GM12891 (cell line): ENCODE measurements around the gene ARHGAP6. TPM values are rescaled to one million over a fixed set of nuclear protein-coding genes. Genes with fewer than 3 reads are reported as not detected.

Source experiments
- DNase-seq: peaks from one replicate; pipeline ENCODE4 v3.0.0; 2011; ENCODE audit warnings: low spot score; ENCODE audit not compliant: insufficient read length
- FAIRE-seq: peaks from 2 replicates; lab custom pipeline; 2011; peaks lifted over from hg19 to GRCh38; lab: Jason Lieb, UNC
- PAX5 ChIP-seq: IDR thresholded peaks from 2 replicates; pipeline ENCODE4 v1.6.1; 2011; ENCODE audit warnings: low read length, moderate library complexity, mild to moderate bottlenecking; ENCODE audit not compliant: insufficient read depth, severe bottlenecking
- POLR2A ChIP-seq: IDR thresholded peaks from 2 replicates; pipeline ENCODE4 v1.6.1; 2011; ENCODE audit warnings: low read depth, low read length, control low read depth
- POLR2AphosphoS5 ChIP-seq: IDR thresholded peaks from 2 replicates; pipeline ENCODE4 v1.6.1; 2011; ENCODE audit warnings: low read depth, low read length, control low read depth
- POU2F2 ChIP-seq: IDR thresholded peaks from 2 replicates; pipeline ENCODE4 v1.6.1; 2011; ENCODE audit warnings: low read depth, mild to moderate bottlenecking, control low read depth, low read length, moderate library complexity
- SPI1 ChIP-seq: IDR thresholded peaks from 2 replicates; pipeline ENCODE4 v1.6.1; 2011; ENCODE audit warnings: low read depth, low read length, control low read depth
- TAF1 ChIP-seq: IDR thresholded peaks from 2 replicates; pipeline ENCODE4 v1.6.1; 2011; ENCODE audit warnings: low read depth, low read length, control low read depth
- polyA plus RNA-seq: library from polyadenylated mRNA; unstranded; fragments of >200 nt; gene quantifications from one replicate; pipeline ENCODE4 v1.2.1, GENCODE V29; 2012; ENCODE audit warnings: low read depth, missing spikeins, inconsistent platforms; ENCODE audit not compliant: missing spikeins

The ARHGAP6 gene, protein sequence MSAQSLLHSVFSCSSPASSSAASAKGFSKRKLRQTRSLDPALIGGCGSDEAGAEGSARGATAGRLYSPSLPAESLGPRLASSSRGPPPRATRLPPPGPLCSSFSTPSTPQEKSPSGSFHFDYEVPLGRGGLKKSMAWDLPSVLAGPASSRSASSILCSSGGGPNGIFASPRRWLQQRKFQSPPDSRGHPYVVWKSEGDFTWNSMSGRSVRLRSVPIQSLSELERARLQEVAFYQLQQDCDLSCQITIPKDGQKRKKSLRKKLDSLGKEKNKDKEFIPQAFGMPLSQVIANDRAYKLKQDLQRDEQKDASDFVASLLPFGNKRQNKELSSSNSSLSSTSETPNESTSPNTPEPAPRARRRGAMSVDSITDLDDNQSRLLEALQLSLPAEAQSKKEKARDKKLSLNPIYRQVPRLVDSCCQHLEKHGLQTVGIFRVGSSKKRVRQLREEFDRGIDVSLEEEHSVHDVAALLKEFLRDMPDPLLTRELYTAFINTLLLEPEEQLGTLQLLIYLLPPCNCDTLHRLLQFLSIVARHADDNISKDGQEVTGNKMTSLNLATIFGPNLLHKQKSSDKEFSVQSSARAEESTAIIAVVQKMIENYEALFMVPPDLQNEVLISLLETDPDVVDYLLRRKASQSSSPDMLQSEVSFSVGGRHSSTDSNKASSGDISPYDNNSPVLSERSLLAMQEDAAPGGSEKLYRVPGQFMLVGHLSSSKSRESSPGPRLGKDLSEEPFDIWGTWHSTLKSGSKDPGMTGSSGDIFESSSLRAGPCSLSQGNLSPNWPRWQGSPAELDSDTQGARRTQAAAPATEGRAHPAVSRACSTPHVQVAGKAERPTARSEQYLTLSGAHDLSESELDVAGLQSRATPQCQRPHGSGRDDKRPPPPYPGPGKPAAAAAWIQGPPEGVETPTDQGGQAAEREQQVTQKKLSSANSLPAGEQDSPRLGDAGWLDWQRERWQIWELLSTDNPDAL (N-terminal part only)
- polyA plus RNA-seq: 2.0 TPM

DNA sequence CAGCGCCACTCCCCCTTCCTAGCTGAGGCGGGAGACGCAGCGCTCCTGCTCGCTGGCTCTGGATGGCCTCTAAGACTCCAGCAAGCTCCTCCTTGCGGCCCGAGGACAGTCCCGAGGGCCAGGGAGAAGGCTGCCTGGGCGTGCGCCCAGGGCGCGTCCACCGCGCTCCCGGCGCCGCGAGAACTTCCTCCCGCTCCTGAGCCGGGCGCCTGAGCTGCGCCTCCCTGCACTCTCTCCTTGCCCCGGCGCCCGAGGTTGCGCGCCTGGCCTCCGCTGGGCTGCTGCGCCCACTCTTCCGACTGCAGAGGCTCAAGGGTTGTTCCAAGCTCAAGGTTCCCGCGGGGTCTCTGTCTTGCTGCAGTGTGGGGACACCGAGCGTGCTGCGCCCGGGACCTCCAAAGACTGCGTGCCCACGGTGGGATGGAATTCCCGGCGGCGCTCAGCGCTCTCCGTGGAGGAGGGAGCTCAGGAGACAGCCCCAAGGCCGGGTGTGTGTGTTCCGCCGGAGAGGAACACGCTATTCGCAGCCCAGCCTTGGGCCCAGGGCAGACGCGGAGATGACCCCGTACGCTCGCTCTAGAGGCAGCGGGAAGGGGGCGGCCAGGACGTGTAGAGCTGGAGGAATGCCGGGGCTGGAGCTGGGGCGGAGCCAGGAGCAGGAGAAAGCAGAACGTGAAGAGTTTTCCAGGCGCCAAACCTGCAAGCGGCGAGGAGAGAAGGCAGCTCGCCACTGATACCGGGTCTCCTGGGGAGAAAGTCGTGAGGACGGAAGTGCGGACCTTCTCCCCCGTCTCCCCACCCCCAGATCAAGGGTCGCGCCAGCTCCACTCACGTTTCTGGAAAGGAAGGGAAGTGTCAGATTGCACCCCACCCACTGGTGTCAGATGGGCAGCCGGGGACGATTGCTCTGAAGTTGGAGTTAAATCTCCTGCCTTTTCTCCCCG lies at the start of gene ARHGAP6:
TSS of gene ARHGAP6 (minus strand) at position 753 of the 944 bp plus-strand sequence. CDS start 1,092 bp downstream, outside the sequence.
- FAIRE-seq: no peak
- peak; percentile 6 for DNase-seq
- TF ChIP-seq POLR2AphosphoS5 (no peak), SPI1 (0 out of 2 replicates have a peak, but pooled peaks have one; percentile 7), PAX5 (no peak)

- FAIRE-seq (no peak), DNase-seq (no peak)
- TF ChIP-seq SPI1 (no peak), PAX5 (no peak), POLR2A (no peak), POU2F2 (no peak), TAF1 (no peak), POLR2AphosphoS5 (no peak)
Measured at GRCh38 chrX:11704725-11705495, 39.2 kb upstream of the ARHGAP6 start.

DNA sequence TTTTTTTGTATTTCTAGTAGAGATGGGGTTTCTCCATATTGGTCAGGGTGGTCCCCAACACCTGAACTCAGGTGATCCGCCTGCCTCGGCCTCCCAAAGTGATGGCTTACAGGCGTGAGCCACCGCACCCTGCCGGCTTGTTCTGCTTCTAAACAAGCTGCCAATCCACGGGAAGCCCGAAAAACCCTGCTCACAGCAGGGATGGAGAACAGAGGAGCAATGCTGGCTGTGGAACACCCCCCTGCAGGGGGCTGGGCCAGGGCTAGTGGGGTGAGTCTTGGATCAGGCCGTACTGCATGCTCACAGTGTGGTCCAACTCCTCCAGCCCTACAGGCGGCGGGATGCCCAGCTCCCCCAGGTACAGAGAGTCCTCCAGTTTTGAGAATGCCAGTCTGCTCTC lies 38.1 kb upstream of the ARHGAP6 start:
- FAIRE-seq (no peak), DNase-seq (no peak)
- no peak for TF ChIP-seq SPI1
- no peak for TF ChIP-seq TAF1

- DNase-seq (no peak), FAIRE-seq (no peak)
- no peak for TF ChIP-seq POLR2AphosphoS5
- TF ChIP-seq PAX5: no peak
- no peak for TF ChIP-seq POU2F2
- TF ChIP-seq SPI1: no peak
- no peak for TF ChIP-seq TAF1
- no peak for TF ChIP-seq POLR2A
Measured at GRCh38 chrX:11702965-11703631, 37.4 kb upstream of the ARHGAP6 start.

GRCh38 chrX:11702420-11702819 lies 36.7 kb upstream of the ARHGAP6 start:
- FAIRE-seq: no peak
- DNase-seq: no peak
- TF ChIP-seq POU2F2: no peak
- TF ChIP-seq SPI1: no peak
- no peak for TF ChIP-seq PAX5
- no peak for TF ChIP-seq TAF1
- no peak for TF ChIP-seq POLR2A
- no peak for TF ChIP-seq POLR2AphosphoS5

- DNase-seq (no peak), FAIRE-seq (no peak)
- TF ChIP-seq POLR2AphosphoS5 (no peak), PAX5 (no peak), POU2F2 (no peak), SPI1 (no peak), POLR2A (no peak), TAF1 (no peak)
Measured at GRCh38 chrX:11698702-11699101, 33.0 kb upstream of the ARHGAP6 start.

DNA sequence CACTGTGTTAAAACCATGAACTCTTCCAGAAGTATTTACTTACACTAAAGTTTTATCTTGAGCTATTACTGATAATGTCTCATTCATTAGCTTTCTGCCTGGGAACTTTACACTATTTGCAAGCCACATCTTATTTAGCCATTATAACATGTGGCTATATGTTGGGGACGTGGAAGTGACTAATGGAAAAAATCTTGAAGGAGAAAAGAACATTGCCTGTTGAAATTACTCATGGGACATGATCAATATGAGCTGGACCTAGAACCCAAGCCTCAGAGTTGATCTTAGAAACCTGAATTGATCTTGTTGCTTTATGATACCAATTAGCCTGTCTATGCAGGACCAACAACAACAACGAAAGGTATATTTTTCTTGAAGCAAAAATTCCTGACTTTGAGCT lies 22.5 kb upstream of the ARHGAP6 start:
- FAIRE-seq: no peak
- DNase-seq: no peak
- TF ChIP-seq POLR2A: no peak
- TF ChIP-seq SPI1: no peak
- no peak for TF ChIP-seq PAX5
- TF ChIP-seq POU2F2: no peak
- no peak for TF ChIP-seq TAF1
- no peak for TF ChIP-seq POLR2AphosphoS5
